ENCODE measurements around the gene KIF26B.

DNA sequence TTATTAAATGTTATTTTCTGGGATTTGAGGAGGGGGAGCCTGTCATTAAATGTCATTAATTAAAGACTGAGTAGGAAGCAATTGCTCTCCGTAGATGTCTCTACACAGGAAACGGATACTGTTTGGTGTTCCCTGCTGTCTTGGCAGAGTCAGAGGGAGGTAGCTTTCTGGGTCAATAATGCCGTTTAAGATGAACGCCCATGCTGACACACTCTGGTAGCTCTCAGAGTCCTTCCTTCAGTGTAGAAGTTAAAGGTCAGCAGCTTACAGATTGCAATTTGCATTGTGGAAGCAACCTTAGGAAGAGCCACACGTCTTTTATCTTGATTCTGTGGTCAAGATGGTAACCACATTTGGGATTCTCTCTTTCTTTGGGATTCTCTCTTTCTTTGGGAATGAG, 257.5 kb downstream of the KIF26B start:
- no peak for TF ChIP-seq CTCF (IDR thresholded peaks at IDR 0.05)
- no peak for TF ChIP-seq POLR2AphosphoS5 (IDR thresholded peaks at IDR 0.05)
- no peak for TF ChIP-seq POLR2A (IDR thresholded peaks at IDR 0.05)

Measured in transverse colon (tissue), 4 donors.